Mucosa of stomach (tissue), 1 donor: ENCODE data around the gene PRRC1.

Source experiments
- H3K27me3 ChIP-seq: one replicate; pipeline ENCODE4 v1.7.0; 2013; ENCODE audit warnings: mild to moderate bottlenecking, low read length; ENCODE audit not compliant: control insufficient read depth, insufficient read depth
- H3K36me3 ChIP-seq: one replicate; pipeline ENCODE4 v1.7.0; 2013; ENCODE audit warnings: low read length; ENCODE audit not compliant: control insufficient read depth, insufficient read depth
- H3K4me1 ChIP-seq: one replicate; pipeline ENCODE4 v1.7.0; 2013; ENCODE audit warnings: mild to moderate bottlenecking, low read length; ENCODE audit not compliant: control insufficient read depth, insufficient read depth
- H3K4me3 ChIP-seq: one replicate; pipeline ENCODE4 v1.7.0; 2013; ENCODE audit warnings: low read length
- H3K9ac ChIP-seq: one replicate; pipeline ENCODE4 v1.7.0; 2013; ENCODE audit warnings: mild to moderate bottlenecking, low read length, moderate library complexity
- H3K9me3 ChIP-seq: one replicate; pipeline ENCODE4 v1.7.0; 2013; ENCODE audit warnings: mild to moderate bottlenecking, low read length, moderate library complexity; ENCODE audit not compliant: control insufficient read depth
- donor health status: Pancreatic carcinoma.

PRRC1 gene

GRCh38 chr5:127551410-127552041 lies 34.1 kb downstream of the PRRC1 start:
- Histone ChIP-seq H3K27me3 (no peaks in the 10 kb centered on the region), H3K4me1 (peaks cover 7% of the 10 kb centered on the region), H3K36me3 (peaks cover 4% of the 10 kb centered on the region), H3K9me3 (no peaks in the 10 kb centered on the region), H3K4me3 (no peak overlapping the region), H3K9ac (no peak overlapping the region)

DNA sequence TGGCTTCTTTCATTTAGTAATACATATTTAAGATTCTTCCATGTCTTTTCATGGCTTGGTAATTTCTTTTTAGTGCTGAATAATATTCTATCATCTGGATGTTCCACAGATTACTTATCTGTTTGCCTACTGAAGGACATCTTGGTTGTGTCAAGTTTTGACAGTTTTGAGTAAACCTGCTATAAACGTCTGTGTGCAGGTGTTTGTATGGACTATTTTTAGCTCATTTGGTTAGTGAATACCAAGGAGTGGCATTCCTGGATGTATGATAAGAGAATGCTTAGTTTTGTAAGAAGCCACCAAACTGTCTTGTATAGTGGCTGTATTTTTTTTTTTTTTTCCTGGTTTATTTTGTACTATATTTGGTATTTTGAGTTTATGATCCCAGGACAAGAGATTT lies 38.4 kb downstream of the PRRC1 start:
- no peak overlapping the region for H3K4me3 ChIP-seq
- H3K36me3 ChIP-seq: peaks cover 4% of the 10 kb centered on the region

DNA sequence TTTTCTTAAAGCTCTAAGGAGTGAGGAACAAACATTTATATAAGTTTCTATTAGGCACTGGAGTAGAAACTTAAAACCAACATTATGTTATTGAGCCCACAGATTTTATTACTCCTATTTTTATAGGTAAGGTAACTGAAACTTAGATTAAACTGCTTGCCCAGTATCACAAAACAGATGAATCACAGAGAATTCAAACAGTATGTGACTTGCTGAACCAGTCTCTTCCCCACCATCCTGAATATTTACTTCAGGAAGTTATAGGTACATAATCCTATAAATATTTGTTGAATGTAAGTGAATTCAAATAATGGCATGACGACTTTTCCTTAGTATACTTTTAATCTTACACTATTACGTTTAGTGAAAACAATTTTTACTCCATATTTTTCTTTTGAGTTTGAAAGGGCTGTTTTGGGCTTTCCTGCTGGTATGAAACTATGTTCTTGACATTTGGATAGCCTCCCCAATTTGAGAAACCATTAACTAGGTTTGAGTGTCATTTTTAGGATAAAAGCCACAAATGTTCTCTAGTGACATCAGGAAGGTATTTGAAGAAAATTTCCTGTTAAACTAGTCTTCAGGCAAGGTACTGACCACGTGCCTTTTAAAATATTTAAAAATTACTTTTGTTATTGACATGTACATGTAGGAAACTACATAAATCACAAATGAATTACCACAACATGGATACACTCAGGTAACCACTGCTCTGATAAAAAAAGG lies 39.3 kb downstream of the PRRC1 start:
- no peaks in the 10 kb centered on the region for H3K27me3 ChIP-seq
- no peak overlapping the region for H3K4me3 ChIP-seq
- H3K36me3 ChIP-seq: peaks cover 4% of the 10 kb centered on the region
- H3K4me1 ChIP-seq: peaks cover 7% of the 10 kb centered on the region
- H3K9me3 ChIP-seq: no peaks in the 10 kb centered on the region
- no peak overlapping the region for H3K9ac ChIP-seq

More for the DNA sequence above, 38.4 kb downstream of the PRRC1 start:
- Histone ChIP-seq H3K4me1 (peaks cover 7% of the 10 kb centered on the region), H3K27me3 (no peaks in the 10 kb centered on the region), H3K9ac (no peak overlapping the region), H3K9me3 (no peaks in the 10 kb centered on the region)

DNA sequence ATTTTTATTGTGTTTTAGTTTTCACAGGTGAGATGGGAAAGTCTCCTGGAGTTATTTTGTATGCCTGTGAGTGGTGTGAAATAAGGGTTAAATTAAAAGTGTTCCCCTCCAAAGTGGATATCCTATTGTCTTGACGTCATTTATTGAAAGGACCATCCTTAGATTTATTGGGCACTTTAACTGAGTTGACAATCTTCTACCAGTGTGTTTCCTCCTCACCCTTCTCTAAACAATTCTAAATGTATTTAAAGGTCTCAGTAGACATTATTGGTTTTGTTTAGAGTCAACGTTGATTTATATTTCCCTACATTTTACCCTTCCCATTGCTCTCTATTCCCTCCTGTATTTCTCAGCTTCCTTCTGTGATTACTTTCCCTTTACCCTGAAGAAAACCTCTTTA lies 40.8 kb downstream of the PRRC1 start:
- no peak overlapping the region for H3K4me3 ChIP-seq
- peaks cover 4% of the 10 kb centered on the region for H3K36me3 ChIP-seq
- no peaks in the 10 kb centered on the region for H3K9me3 ChIP-seq
- no peaks in the 10 kb centered on the region for H3K27me3 ChIP-seq
- H3K9ac ChIP-seq: no peak overlapping the region
- H3K4me1 ChIP-seq: peaks cover 18% of the 10 kb centered on the region

GRCh38 chr5:127561254-127561653 lies 43.8 kb downstream of the PRRC1 start:
- Histone ChIP-seq H3K9me3 (no peaks in the 10 kb centered on the region), H3K4me1 (peaks cover 12% of the 10 kb centered on the region), H3K4me3 (no peak overlapping the region), H3K36me3 (no peaks in the 10 kb centered on the region), H3K27me3 (no peaks in the 10 kb centered on the region), H3K9ac (no peak overlapping the region)

DNA sequence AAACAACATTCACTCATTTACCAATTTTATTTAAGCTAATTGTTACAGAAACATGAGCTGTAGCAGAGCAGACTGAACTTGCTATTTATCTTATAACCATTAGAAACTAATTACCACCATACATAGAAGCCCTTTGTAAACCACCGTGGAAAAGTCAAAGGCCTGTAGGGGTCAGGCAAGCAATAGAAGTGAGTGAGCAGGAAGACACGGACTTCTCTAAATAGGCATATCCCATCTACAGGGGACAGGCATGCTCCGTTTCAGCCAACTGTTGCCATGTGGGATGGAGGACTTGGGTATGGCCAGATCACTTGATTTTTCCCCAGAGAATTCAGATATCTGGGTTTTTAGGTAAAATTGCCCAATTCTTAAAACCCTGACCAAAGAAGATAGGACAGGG lies 44.8 kb downstream of the PRRC1 start:
- H3K4me3 ChIP-seq: no peak overlapping the region
- H3K9me3 ChIP-seq: no peaks in the 10 kb centered on the region
- H3K9ac ChIP-seq: no peak overlapping the region
- H3K27me3 ChIP-seq: no peaks in the 10 kb centered on the region
- peaks cover 11% of the 10 kb centered on the region for H3K4me1 ChIP-seq
- H3K36me3 ChIP-seq: no peaks in the 10 kb centered on the region

DNA sequence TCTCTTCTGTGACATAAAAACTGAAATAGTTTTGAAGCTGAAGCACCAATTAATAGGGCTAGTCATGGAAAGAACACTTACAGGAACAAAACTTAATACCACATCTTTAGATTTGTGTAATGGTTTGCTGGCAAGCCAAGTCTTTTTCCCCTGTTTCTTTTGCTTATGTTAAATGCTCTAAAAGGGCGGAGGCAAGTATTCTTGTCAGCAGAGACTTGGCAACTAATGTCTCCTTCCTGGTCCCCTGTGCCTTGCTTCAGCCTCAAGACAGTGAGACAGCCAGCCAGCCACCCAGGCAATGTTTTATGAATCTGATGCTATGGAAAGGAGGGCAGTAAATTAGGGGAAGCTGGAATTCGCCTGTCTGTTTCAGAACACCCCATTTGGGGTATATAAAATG lies 45.7 kb downstream of the PRRC1 start:
- Histone ChIP-seq H3K9ac (no peak overlapping the region), H3K4me3 (no peak overlapping the region), H3K36me3 (no peaks in the 10 kb centered on the region), H3K27me3 (no peaks in the 10 kb centered on the region), H3K9me3 (no peaks in the 10 kb centered on the region), H3K4me1 (peaks cover 11% of the 10 kb centered on the region)

GRCh38 chr5:127564002-127564769 lies 46.7 kb downstream of the PRRC1 start:
- H3K4me3 ChIP-seq: no peak overlapping the region
- H3K9ac ChIP-seq: no peak overlapping the region
- no peaks in the 10 kb centered on the region for H3K9me3 ChIP-seq
- H3K27me3 ChIP-seq: no peaks in the 10 kb centered on the region
- no peaks in the 10 kb centered on the region for H3K36me3 ChIP-seq
- H3K4me1 ChIP-seq: peaks cover 11% of the 10 kb centered on the region

DNA sequence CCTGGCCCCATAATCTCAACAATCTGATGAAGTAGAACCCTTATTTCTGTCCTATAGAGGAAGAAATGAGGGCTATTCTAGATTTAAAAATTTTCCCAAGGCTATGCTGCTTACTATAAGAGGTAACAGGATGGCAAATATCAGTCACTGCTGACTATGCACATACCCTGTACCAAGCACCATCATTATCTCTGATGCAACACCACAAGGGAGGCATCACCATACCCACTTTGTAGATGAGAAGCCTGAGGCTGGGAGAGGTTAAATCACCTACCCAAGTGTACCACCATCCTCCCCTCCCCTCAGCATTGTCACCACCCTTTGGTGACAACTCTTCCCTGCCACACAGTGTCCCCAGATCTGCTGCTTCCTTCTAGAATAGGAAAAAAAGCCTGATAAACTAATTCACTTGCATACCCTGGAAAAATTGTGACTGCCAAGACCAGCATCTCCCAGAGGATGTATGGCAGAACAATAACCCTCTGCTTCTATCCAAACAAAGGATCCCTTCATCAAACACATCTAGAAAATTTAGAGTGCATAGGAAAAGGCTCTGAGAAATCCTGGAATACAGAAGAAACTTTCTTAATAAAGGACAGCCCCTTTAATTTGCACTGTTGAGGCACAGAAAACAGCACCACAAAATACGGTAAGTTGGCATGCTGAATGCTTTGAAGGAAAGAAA lies 48.3 kb downstream of the PRRC1 start:
- Histone ChIP-seq H3K36me3 (no peaks in the 10 kb centered on the region), H3K4me1 (peaks cover 11% of the 10 kb centered on the region), H3K27me3 (no peaks in the 10 kb centered on the region), H3K4me3 (no peak overlapping the region), H3K9me3 (no peaks in the 10 kb centered on the region), H3K9ac (no peak overlapping the region)

- Histone ChIP-seq H3K27me3 (no peaks in the 10 kb centered on the region), H3K4me1 (peaks cover 8% of the 10 kb centered on the region), H3K36me3 (no peaks in the 10 kb centered on the region), H3K4me3 (no peak overlapping the region), H3K9ac (no peak overlapping the region), H3K9me3 (no peaks in the 10 kb centered on the region)
Observed at GRCh38 chr5:127567026-127567768, 49.8 kb downstream of the PRRC1 start.

DNA sequence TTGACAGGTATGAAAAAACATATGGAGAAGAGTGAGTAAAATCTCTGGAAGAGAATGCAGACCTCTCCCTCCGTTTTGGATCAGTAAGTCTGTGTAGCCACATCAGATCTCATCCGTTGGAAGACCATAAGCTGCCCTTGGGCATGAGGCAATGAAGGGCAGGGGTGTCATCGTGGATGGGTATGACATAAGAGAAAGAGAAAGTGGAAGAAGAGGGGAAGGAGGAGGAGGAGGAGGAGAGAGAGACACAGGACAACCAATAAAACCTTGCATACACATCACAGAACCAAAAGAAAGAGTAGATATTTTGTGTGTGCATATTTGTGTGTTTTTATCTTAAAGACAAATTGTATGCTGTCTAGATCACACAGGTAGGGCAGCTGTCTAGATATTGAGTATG lies 50.7 kb downstream of the PRRC1 start:
- no peak overlapping the region for H3K9ac ChIP-seq
- no peaks in the 10 kb centered on the region for H3K36me3 ChIP-seq
- H3K27me3 ChIP-seq: no peaks in the 10 kb centered on the region
- no peaks in the 10 kb centered on the region for H3K9me3 ChIP-seq
- H3K4me3 ChIP-seq: no peak overlapping the region
- no peaks in the 10 kb centered on the region for H3K4me1 ChIP-seq
